Tibial nerve (tissue), 4 donors: ENCODE results near the gene APOBEC3F. TPM values are rescaled to one million over a fixed set of nuclear protein-coding genes. Genes with fewer than 3 reads are reported as not detected.
"Not testable (repeated sequence)": the region's sequence is repeated elsewhere in the genome, so short reads cannot be mapped to it uniquely, and the experiment has no call there.

Experiments used
- DNase-seq, 2 donors: peaks; one replicate each; pipeline ENCODE4 v3.0.0-alpha.2; 2019; ENCODE audit warnings: low spot score in 2 of 2
- H3K27ac ChIP-seq, 4 donors: fragments of 200-600 bp; sonication (generic) in 3 of 4; one replicate each; pipeline ENCODE4 v1.5.1; 2017 to 2019; ENCODE audit warnings: mild to moderate bottlenecking in 1 of 4
- H3K27me3 ChIP-seq, 2 donors: fragments of 200-600 bp; sonication (generic) in 1 of 2; one replicate each; pipeline versions ENCODE4 v1.5.1 to v1.6.0; 2017 to 2019
- H3K36me3 ChIP-seq, 3 donors: fragments of 200-600 bp; sonication (generic); one replicate each; pipeline ENCODE4 v1.5.1; 2018 to 2019
- H3K4me1 ChIP-seq, 4 donors: fragments of 200-600 bp; sonication (generic) in 3 of 4; one replicate each; pipeline ENCODE4 v1.5.1; 2017 to 2019
- H3K4me3 ChIP-seq, 4 donors: fragments of 200-600 bp; sonication (generic) in 3 of 4; one replicate each; pipeline ENCODE4 v1.5.1; 2017 to 2019; ENCODE audit warnings: mild to moderate bottlenecking in 1 of 4, moderate library complexity in 1 of 4
- H3K9me3 ChIP-seq, 4 donors: fragments of 200-600 bp; sonication (generic) in 3 of 4; one replicate each; pipeline ENCODE4 v1.5.1; 2017 to 2019
- EP300 ChIP-seq, 2 donors: sonication (generic); formaldehyde crosslinking; IDR thresholded peaks; one replicate each; pipeline ENCODE4 v1.6.1; 2017; ENCODE audit warnings: antibody characterized with exemption in 2 of 2, mild to moderate bottlenecking in 1 of 2
- POLR2A ChIP-seq, 2 donors: fragments of 450-650 bp; IDR thresholded peaks; one replicate each; pipeline ENCODE4 v1.6.1; 2017; ENCODE audit warnings: antibody characterized with exemption in 2 of 2, mild to moderate bottlenecking in 2 of 2, moderate library complexity in 2 of 2
- WGBS, 2 donors: methylation state at CpG; one replicate each; pipeline ENCODE4 v1.1.5; 2018; 5-methylcytosine and 5-hydroxymethylcytosine counted together
- total RNA-seq, 4 donors: library from RNA; depleted of rRNA; stranded (reverse); fragments of >200 nt; gene quantifications; one replicate each; pipeline ENCODE4 v1.1.0, GENCODE V29; 2016
- TF ChIP-seq, protein P1 (sequence below), 5 experiments: fragments of 200-600 bp in 3 of 5; fragments of 450-650 bp in 2 of 5; sonication (generic) in 3 of 5; IDR thresholded peaks; one replicate each; pipeline ENCODE4 v1.5.1; 2016 to 2019; ENCODE audit warnings: antibody characterized with exemption in 5 of 5, mild to moderate bottlenecking in 3 of 5, moderate library complexity in 2 of 5

Gene APOBEC3F
- 1 to 10 TPM; 3.5 to 7.8 (median 5.2) TPM for total RNA-seq

DNA sequence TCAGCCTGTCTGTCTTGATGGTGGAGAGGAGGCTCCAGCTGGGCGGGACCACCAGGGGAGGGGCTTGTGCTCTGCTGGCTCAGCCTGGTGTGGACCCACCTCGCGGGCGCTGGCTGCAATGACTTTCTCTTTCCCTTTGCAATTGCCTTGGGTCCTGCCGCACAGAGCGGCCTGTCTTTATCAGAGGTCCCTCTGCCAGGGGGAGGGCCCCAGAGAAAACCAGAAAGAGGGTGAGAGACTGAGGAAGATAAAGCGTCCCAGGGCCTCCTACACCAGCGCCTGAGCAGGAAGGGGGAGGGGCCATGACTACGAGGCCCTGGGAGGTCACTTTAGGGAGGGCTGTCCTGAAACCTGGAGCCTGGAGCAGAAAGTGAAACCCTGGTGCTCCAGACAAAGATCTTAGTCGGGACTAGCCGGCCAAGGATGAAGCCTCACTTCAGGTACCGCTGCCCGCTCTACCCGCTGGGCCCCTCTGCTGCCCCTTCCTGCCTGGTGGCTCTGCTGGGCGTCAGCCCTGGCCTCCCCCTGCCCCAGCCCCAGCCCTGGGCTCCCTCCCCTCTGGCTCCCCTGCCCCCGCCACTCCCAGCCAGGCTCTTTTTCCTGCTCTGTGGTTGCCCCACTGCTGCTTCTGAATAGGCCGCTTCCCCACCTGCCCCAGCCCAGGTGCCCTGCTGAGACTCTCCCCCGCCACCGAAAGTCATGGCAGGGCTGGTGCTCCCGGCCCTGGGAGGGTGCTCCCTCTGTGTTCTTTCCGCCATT lies at the start of gene APOBEC3F:
APOBEC3F (plus strand) TSS at position 327 of the 759 bp plus-strand sequence; CDS start at position 424, 97 bp downstream.
- H3K27me3 ChIP-seq, H3K9me3 ChIP-seq: not testable (repeated sequence)
- 1 to 2% methylated on average over 18 to 19 of the region's 21 CpGs for WGBS, 2 donors
- peaks cover 0 to 18% (median 0%) of the 10 kb centered on the region in 3 donors for H3K36me3 ChIP-seq
- peaks cover 0 to 15% (median 8%) of the 10 kb centered on the region in 4 donors for H3K4me1 ChIP-seq
- H3K27ac ChIP-seq, result peak within 1 kb of the TSS; percentile 78 to 92 (median 85)
- H3K4me3 ChIP-seq, result peak within 1 kb of the TSS; percentile 46 to 72 (median 63)
- peak; percentile 28 to 50 for DNase-seq
- TF ChIP-seq POLR2A (IDR thresholded peaks at IDR 0.05), result peak in 1 of 2 donors; percentile 25
- peak in 1 of 2 donors; percentile 30 for TF ChIP-seq EP300 (IDR thresholded peaks at IDR 0.05)

DNA sequence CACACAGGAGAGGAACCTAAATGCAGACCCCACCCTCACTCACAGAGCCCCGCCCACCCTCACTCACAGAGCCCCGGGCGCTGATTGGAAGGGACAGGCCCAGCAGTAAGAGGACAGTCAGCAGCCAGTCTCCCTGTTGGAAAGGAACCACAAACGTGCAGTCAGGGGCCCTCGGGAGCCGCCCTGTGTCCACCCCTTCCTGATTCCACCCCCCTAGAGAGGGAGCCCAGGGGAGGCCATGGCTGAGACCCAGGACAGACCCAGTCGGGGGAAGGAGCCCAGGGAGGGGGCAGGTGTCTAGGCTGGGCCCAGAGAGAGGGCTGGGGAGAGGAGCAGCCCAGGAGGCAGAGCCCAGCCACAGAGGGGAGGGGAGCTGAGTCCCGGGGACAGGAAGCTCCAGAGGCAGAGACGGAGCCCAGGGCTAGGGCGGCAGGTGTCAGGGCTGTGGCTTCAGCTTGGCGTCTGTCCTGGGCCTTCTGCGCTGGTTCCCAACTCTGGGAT lies 47.7 kb upstream of the APOBEC3F start:
- DNase-seq, H3K9me3 ChIP-seq, H3K36me3 ChIP-seq, H3K27ac ChIP-seq, H3K4me3 ChIP-seq, H3K4me1 ChIP-seq: not testable (repeated sequence)
- peaks cover 0 to 21% of the 10 kb centered on the region in 2 donors for H3K27me3 ChIP-seq
- 42 to 50% methylated on average over 8 to 12 of the region's 12 CpGs for WGBS, 2 donors

DNA sequence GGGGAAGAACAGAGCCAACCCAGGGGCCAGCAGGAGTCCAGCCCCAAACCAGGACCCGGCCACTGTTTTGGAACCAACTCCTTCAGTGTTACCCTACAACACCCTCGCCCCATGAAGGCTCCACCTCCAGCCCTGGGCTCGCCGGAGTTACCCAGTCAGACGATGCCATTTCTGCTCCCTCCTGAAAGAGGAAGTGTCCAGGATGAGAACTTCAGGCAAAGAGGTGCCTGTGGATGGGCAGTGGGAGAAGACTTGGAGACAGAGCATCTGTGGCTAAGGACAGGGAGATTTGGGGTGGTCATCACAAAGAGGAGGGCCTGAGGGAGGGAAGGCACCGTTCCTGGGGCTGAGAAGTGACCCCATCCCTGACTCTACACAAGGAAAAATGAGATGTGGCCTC lies 44.6 kb upstream of the APOBEC3F start:
- no peak for DNase-seq
- WGBS, 2 donors, result 58 to 76% methylated on average over 6 of the region's 6 CpGs

DNA sequence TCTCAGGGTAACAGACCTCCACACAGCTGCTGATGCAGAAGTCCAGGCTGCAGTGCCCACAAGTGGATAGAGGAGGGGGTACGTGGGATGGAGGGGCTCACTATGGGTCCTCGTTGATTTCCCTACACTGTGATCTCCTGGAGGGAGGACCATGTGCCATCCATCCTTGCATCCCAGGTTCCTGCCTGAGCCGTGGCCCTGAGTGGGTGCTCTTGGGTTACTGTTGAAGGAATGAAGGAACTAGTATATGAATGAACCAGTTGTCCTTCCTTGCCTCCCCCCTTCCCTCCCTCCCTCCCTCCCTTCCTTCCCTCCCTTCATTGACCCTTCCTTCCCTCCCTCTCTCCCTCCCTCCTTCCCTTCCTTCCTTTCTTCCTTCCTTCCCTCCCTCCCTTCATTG lies 43.1 kb upstream of the APOBEC3F start:
- peaks cover 0 to 21% of the 10 kb centered on the region in 2 donors for H3K27me3 ChIP-seq
- H3K36me3 ChIP-seq, result no peaks in the 10 kb centered on the region
- DNase-seq, result no peak
- H3K9me3 ChIP-seq, result no peaks in the 10 kb centered on the region
- 67 to 79% methylated on average over 3 of the region's 3 CpGs for WGBS, 2 donors
- H3K27ac ChIP-seq, result no peak overlapping the region
- TF ChIP-seq POLR2A (IDR thresholded peaks at IDR 0.05) (no peak), EP300 (IDR thresholded peaks at IDR 0.05) (no peak)
- TF ChIP-seq, protein P1, sequence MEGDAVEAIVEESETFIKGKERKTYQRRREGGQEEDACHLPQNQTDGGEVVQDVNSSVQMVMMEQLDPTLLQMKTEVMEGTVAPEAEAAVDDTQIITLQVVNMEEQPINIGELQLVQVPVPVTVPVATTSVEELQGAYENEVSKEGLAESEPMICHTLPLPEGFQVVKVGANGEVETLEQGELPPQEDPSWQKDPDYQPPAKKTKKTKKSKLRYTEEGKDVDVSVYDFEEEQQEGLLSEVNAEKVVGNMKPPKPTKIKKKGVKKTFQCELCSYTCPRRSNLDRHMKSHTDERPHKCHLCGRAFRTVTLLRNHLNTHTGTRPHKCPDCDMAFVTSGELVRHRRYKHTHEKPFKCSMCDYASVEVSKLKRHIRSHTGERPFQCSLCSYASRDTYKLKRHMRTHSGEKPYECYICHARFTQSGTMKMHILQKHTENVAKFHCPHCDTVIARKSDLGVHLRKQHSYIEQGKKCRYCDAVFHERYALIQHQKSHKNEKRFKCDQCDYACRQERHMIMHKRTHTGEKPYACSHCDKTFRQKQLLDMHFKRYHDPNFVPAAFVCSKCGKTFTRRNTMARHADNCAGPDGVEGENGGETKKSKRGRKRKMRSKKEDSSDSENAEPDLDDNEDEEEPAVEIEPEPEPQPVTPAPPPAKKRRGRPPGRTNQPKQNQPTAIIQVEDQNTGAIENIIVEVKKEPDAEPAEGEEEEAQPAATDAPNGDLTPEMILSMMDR (IDR thresholded peaks at IDR 0.05), result no peak
- no peaks in the 10 kb centered on the region for H3K4me1 ChIP-seq
- no peak overlapping the region for H3K4me3 ChIP-seq

More for the DNA sequence above, 44.6 kb upstream of the APOBEC3F start:
- no peak overlapping the region for H3K27ac ChIP-seq
- no peak overlapping the region for H3K4me3 ChIP-seq
- no peaks in the 10 kb centered on the region for H3K9me3 ChIP-seq
- TF ChIP-seq POLR2A (IDR thresholded peaks at IDR 0.05) (no peak), EP300 (IDR thresholded peaks at IDR 0.05) (no peak)
- TF ChIP-seq, protein P1 (IDR thresholded peaks at IDR 0.05), result no peak
- no peaks in the 10 kb centered on the region for H3K4me1 ChIP-seq
- peaks cover 0 to 21% of the 10 kb centered on the region in 2 donors for H3K27me3 ChIP-seq
- H3K36me3 ChIP-seq, result no peaks in the 10 kb centered on the region

DNA sequence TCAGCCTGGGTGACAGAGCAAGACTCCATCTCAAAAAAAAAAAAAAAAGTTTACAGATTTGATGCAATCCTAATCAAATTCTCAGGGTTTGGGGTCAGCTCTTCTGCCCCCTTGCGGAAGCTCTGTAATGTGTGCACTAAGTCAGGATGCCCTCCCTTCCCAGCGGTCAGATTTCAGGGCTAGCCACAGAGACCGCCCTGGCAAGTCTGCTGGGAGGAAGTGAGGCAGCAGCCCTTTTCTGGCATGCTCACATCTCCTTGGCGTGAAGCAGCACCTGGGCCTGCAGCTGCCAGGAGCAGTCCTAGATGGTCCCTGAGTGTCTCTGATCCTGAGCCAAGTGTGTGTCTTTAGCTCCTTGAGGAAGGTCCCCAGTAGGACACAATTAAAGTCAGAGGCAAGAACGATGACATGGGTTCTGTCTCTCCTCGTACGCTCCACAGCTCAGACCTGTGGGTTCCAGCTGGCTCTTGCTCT lies 37.5 kb upstream of the APOBEC3F start:
- TF ChIP-seq EP300 (IDR thresholded peaks at IDR 0.05) (peak in 1 of 2 donors; percentile 52), POLR2A (IDR thresholded peaks at IDR 0.05) (no peak)
- TF ChIP-seq, protein P1 (IDR thresholded peaks at IDR 0.05), result peak; percentile 63 to 90 (median 81)
- Histone ChIP-seq H3K36me3 (no peaks in the 10 kb centered on the region), H3K27me3 (no peaks in the 10 kb centered on the region), H3K4me3 (no peak overlapping the region), H3K9me3 (no peaks in the 10 kb centered on the region), H3K4me1 (peaks cover 0 to 10% (median 0%) of the 10 kb centered on the region in 4 donors), H3K27ac (no peak overlapping the region)
- DNase-seq, result peak; percentile 70 to 81
- WGBS, 2 donors, result 10 to 16% methylated on average over 7 of the region's 7 CpGs

DNA sequence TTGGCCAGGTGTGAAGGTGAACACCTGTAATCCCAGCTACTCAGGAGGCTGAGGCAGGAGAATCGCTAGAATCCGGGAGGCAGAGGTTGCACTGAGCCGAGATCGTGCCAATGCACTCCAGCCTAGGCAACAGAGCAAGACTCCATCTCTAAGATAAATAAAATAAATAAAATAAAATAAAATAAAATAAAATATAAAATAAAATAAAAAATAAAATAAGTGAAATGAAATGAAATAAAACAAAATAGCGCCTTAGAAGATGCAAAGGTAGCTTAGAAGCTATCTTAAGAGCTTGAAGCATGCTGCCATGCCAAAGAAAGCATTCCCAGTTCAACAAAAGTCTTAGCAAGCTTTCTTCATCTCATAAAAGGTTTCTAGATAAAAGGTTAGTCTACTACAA lies 33.5 kb upstream of the APOBEC3F start:
- H3K9me3 ChIP-seq, result no peaks in the 10 kb centered on the region
- DNase-seq, result no peak
- H3K27me3 ChIP-seq, result no peaks in the 10 kb centered on the region
- TF ChIP-seq, protein P1 (IDR thresholded peaks at IDR 0.05), result no peak
- TF ChIP-seq POLR2A (IDR thresholded peaks at IDR 0.05) (no peak), EP300 (IDR thresholded peaks at IDR 0.05) (no peak)
- H3K4me3 ChIP-seq, result no peak overlapping the region
- no peak overlapping the region for H3K27ac ChIP-seq
- H3K4me1 ChIP-seq, result peaks cover 0 to 10% (median 0%) of the 10 kb centered on the region in 4 donors
- 93 to 98% methylated on average over 5 of the region's 5 CpGs for WGBS, 2 donors
- H3K36me3 ChIP-seq, result no peaks in the 10 kb centered on the region
